ENCODE results near the gene DDX47. TPM values are rescaled to one million over a fixed set of nuclear protein-coding genes. Genes with fewer than 3 reads are reported as not detected.
A peak's percentile ranks its signal among the peaks of the same experiment; 100 is the strongest.
"Not testable (repeated sequence)": the region's sequence is repeated elsewhere in the genome, so short reads cannot be mapped to it uniquely, and the experiment has no call there.

The DDX47 gene
- total RNA-seq, 1 donor from 2014 or later, result 48.6 TPM

GRCh38 chr12:12818701-12819100, 5.6 kb downstream of the DDX47 start:
- ATAC-seq, result no peak
- DNase-seq (ENCODE audit: low spot score), result no peak
- intact Hi-C loops (cut with DNase I), result no loop called here

- ATAC-seq (no peak), DNase-seq (ENCODE audit: low spot score) (no peak)
- intact Hi-C loops (cut with DNase I), result no loop called here
Observed at GRCh38 chr12:12819221-12819620, 6.1 kb downstream of the DDX47 start.

- ATAC-seq (no peak), DNase-seq (ENCODE audit: low spot score) (no peak)
- intact Hi-C loops (cut with DNase I), result no loop called here
Observed at GRCh38 chr12:12819752-12820311, 6.7 kb downstream of the DDX47 start.

GRCh38 chr12:12820376-12820775, 7.2 kb downstream of the DDX47 start:
- ATAC-seq, result not testable (repeated sequence)

DNA sequence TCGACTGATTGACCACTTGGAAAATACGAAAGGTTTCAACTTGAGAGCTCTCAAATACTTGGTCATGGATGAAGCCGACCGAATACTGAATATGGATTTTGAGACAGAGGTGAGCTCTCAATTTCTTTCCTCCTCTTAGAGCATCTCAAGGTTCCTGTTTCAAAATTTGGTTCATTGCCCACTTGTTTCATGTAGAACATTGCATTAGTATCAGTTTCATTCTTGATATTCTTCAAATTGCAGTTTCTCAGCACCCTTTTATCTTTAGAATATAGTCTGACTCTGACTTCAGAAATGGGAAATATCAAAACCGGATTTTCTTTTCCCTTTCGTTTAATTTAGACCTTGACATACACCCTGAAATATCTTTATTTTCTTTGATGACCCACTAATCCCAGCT, 8.8 kb downstream of the DDX47 start:
- no peak for DNase-seq (ENCODE audit: low spot score)
- no peak for ATAC-seq
- intact Hi-C loops (cut with DNase I), result no loop called here

More at GRCh38 chr12:12820376-12820775, 7.2 kb downstream of the DDX47 start:
- intact Hi-C loops (cut with DNase I); DNase-seq (ENCODE audit: low spot score): not testable (repeated sequence)

DNA sequence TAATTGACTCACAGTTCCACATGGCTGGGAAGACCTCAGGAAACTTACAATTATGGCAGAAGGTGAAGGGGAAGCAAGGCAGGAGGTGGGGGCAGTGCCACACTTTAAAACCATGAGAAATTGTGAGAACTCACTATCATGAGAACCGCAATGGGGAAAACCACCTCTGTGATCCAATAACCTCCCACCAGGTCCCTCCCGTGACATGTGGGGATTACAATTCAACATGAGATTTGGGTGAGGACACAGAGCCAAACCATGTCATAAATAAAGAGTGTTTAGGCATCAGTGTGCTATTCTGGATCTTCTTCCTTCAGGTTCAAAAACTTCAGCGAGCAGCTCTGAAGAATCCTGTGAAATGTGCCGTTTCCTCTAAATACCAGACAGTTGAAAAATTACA, 9.7 kb downstream of the DDX47 start:
- no peak for ATAC-seq
- intact Hi-C loops (cut with DNase I), result no loop called here
- DNase-seq (ENCODE audit: low spot score), result no peak

DNA sequence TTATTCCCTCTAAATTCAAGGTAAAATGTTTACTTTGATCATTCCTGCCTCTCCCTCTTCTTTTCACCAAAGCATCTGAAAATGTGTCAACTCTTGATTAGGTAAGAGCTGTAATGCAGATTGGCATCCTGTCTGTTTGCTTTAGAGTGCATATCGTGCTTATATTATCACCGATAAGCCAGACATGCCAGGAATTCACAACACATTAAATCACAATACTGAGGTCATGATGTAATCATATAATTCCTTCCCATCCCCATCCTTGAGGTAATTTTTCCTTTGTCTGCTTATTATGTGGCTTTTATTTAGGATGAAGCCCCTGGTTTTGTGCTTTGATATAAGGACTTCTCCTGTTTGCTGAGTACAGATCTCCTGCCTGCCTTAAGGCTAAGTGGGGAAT, 10.2 kb downstream of the DDX47 start:
- DNase-seq (ENCODE audit: low spot score) (no peak), ATAC-seq (no peak)
- intact Hi-C loops (cut with DNase I), result no loop called here

GRCh38 chr12:12823811-12824210, 10.7 kb downstream of the DDX47 start:
- intact Hi-C loops (cut with DNase I), result no loop called here
- no peak for DNase-seq (ENCODE audit: low spot score)
- ATAC-seq, result no peak

- no peak for DNase-seq (ENCODE audit: low spot score)
- ATAC-seq, result no peak
- intact Hi-C loops (cut with DNase I), result no loop called here
Observed at GRCh38 chr12:12835378-12836146, 22.4 kb downstream of the DDX47 start.

DNA sequence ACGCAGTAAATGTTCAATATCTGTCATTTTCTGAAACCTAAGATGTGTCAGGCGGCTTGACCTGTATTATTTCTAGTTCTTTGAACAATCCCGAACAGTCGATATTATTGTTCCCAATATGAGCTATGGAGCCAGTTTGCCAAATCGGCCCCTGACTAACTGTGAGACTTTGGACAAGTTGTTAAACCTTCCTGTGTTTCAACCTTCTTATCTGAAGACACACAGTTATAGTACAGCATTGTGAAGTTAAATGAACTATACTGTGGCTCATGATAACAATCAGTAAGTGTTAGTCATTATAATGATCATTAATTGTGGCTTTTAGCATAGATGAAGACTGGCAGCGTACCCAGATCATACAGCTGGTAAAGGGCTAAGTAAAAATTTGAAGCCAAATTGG, 23.4 kb downstream of the DDX47 start:
- intact Hi-C loops (cut with DNase I), result no loop called here
- DNase-seq (ENCODE audit: low spot score) (no peak), ATAC-seq (no peak)

DNA sequence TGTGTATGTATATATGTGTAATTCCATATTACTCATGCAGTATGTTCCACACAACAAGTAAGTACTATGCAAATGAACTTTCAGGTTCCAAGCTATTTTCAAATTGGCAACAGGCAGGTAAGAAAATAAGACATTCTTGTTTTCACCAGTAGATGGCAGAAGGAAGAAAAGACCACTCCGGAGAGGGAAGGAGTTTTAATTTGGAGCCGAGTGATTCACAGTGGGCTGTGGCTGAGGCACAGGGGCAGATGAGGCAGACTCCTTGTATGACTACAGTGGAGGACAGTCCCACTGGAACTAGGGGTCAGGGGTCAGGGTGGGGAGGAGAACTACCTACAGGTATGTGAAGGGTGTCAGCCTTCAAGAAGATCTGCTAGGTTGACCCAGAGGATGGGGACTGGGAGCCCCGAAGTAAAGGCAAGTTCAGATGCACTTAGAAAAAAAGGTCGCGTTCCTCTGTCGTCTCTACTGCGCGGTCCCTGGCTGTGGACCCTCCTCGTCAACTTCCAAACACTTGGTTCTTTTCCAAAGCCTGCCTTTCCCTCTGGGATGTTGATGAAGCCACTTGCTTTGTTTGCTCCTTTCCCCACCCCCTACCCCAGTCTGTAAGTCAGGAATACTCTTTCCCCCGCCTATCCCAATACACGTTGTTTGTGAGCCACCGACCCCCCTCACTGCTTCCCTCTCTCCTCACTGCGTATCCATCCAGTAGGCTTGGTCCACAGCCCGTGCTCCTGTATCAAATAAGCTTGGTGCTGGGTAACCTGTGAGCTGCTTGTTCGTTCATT, 24.1 kb downstream of the DDX47 start:
- no peak for DNase-seq (ENCODE audit: low spot score)
- intact Hi-C loops (cut with DNase I), result no loop called here
- peak; percentile 76 for ATAC-seq

- intact Hi-C loops (cut with DNase I), result no loop called here
- no peak for DNase-seq (ENCODE audit: low spot score)
Observed at GRCh38 chr12:12837813-12838153, 24.6 kb downstream of the DDX47 start.

DNA sequence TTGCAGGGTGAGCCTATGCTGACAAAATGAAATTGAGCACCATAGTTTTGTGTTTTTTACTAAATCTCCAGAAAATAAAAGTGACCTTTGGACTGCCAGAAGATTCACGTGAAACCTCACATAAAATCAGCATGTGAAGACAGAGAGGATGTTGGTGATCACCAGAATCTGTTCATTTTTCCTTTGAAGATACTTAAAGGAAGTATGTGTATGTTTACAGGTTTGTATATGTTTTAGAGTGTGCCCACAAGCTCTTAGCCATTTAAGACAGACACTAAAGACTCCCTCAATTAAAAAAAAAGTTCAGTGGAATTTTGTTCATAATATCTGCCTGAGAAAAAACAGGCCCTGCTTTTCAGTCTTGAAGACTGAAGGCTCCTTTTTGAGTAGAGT, 25.9 kb downstream of the DDX47 start:
- intact Hi-C loops (cut with DNase I), result no loop called here
- DNase-seq (ENCODE audit: low spot score), result no peak
- no peak for ATAC-seq

More at GRCh38 chr12:12837813-12838153, 24.6 kb downstream of the DDX47 start:
- no peak for ATAC-seq

- DNase-seq (ENCODE audit: low spot score); ATAC-seq; intact Hi-C loops (cut with DNase I): not testable (repeated sequence)
Observed at GRCh38 chr12:12839439-12839838, 26.3 kb downstream of the DDX47 start.

GRCh38 chr12:12839873-12840579, 26.9 kb downstream of the DDX47 start:
- no peak for ATAC-seq
- DNase-seq (ENCODE audit: low spot score), result no peak
- intact Hi-C loops (cut with DNase I), result no loop called here

DNA sequence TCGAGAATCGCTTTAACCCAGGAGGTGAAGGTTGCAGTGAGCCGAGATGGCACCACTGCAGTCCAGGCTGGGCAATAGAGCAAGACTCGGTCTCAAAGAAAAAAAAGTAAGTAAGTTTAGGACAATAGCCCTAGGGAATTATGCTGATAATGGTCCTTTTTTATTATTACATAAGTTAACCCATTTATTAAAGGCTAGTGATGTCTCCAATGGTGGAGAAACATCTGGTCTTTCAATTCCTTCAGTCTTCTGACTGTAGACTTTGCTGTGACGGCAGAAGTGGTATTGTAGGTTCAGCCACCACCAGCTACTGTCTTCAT, 27.4 kb downstream of the DDX47 start:
- intact Hi-C loops (cut with DNase I), result no loop called here
- ATAC-seq, result no peak
- DNase-seq (ENCODE audit: low spot score), result no peak

- DNase-seq (ENCODE audit: low spot score); intact Hi-C loops (cut with DNase I); ATAC-seq: not testable (repeated sequence)
Observed at GRCh38 chr12:12841428-12841827, 28.3 kb downstream of the DDX47 start.

- DNase-seq (ENCODE audit: low spot score) (no peak), ATAC-seq (no peak)
- intact Hi-C loops (cut with DNase I), result no loop called here
Observed at GRCh38 chr12:12845794-12846243, 32.7 kb downstream of the DDX47 start.

GRCh38 chr12:12846780-12847179, 33.6 kb downstream of the DDX47 start:
- intact Hi-C loops (cut with DNase I); DNase-seq (ENCODE audit: low spot score); ATAC-seq: not testable (repeated sequence)

DNA sequence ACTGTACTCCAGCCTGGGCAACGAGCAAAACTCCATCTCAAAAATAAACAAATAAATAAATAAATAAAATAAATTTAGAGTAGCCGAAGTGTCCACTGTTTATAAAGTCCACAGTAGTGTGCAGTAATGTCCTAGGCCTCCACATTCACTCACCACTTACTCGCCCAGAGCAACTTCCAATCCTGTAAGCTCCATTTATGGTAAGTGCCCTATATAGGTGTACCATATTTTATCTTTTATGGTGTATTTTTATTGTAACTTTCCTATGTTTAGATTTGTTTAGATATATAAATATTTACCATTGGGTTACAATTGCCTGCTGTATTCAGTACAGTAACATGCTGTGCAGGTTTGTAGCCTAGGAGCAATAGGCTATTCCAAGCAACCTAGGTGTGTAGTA, 40.3 kb downstream of the DDX47 start:
- DNase-seq (ENCODE audit: low spot score) (no peak), ATAC-seq (no peak)
- intact Hi-C loops (cut with DNase I), result no loop called here
